Smooth muscle cell of the brain vasculature (primary cell): ENCODE results near the gene AMPD3.

Experiments
- DNase-seq: peaks from one replicate; pipeline ENCODE4 v3.0.0-alpha.2; 2012; ENCODE audit warnings: low read depth, low spot score

The AMPD3 gene

GRCh38 chr11:10488121-10488933 lies 33.3 kb downstream of the AMPD3 start:
- DNase-seq = no peak

GRCh38 chr11:10488934-10489691 lies 34.0 kb downstream of the AMPD3 start:
- DNase-seq = no peak

DNA sequence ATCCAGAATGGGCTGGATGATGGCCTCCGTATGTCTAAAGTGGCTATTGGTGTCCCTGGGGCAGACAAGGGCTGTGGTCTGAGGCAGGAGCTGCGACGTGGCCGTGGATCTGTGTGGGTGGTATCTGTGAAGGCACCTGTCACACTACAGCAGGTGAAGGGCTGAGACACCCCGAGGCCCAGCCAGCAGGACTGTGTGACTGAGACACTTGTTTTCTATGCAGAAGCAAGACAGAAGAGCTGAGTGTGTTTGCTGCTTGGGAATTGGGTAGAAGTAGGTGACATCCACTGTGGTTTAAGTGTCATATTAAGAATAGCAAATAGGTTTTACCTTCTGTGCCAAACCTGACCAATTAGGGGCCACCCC lies 35.0 kb downstream of the AMPD3 start:
- DNase-seq = no peak

- DNase-seq = peak; percentile 77
Observed at GRCh38 chr11:10490398-10491241, 35.6 kb downstream of the AMPD3 start.

DNA sequence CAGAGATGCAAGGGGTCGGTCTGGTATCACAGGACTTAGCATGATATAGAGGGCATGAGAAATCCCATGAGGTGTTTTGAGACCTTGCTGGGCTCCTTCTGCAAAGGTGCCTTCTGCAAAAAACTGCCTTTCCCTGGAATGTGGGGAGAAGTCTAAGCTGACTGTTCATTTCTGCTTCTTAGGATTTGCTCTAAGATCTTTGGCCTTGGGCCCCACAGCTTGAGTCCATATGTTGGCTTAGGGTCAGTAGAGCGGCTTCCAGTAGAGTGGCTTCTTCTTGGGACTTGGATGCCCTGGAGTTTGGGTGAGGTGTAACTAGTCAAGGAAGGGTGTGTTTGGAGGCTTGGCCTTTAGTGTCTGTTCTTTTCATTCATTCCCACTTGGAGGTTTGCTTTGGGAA lies 37.0 kb downstream of the AMPD3 start:
- no peak for DNase-seq

DNA sequence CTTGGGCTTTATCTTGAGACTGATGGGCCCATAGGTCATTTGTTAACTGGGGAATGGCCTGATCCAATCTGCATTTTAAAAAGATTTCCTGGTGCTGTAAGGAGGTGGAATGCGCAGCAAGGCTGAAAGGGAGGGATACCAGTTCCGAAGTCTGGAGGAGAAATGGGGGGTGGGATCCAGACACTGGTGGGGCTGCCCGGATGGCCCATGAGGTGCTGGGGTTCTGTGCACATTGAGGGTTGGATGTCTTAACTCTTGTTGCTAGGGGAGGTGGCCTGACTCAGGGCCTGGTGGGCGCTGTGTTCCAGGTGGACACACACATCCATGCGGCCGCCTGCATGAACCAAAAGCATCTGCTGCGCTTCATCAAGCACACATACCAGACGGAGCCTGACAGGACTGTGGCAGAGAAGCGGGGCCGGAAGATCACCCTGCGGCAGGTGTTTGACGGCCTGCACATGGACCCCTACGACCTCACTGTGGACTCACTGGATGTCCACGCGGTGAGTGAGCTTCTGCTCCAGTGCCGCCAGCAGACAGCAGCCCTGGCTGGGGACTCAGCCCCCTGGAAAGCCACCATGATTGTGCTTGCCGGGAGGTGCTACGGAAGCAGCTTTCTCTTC lies 38.1 kb downstream of the AMPD3 start:
- no peak for DNase-seq

DNA sequence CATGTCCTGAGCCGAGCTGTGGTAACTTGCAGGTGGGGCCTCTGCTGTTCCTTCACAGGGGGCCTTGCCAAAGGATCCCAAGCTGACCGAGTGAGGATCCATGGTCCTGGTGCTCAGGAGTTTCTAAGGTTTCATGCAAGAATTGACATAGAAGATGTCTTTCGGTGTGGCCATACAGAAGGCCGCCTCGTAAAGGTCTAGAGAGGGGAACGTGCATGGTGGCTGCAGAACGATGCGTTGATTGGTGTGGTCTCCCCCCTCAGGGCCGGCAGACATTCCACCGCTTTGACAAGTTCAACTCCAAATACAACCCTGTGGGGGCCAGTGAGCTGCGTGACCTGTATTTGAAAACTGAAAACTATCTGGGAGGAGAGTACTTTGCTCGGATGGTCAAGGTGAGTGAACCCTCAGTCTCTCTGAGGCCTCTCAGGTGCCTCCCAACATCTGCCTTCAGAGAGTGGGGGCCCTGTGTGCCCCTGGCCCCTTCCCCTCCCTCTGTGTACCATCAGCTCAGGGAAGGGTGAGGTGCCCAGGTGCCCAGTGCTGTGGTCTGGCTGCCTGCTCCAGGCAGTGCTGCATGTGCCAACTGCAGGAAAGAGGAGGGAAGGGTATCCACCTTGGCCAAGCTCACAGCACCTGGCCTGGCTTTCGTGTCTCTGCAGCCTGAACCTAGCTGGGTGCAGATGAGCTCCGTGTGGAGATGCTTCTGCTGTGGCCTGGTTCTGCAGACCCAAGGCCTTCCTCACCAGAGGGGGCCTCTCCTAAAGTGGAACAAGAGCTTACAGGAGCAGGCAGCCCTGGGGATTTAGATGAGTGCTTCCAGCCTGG lies 39.8 kb downstream of the AMPD3 start:
- DNase-seq = no peak

GRCh38 chr11:10495464-10495786 lies 40.4 kb downstream of the AMPD3 start:
- DNase-seq = no peak

DNA sequence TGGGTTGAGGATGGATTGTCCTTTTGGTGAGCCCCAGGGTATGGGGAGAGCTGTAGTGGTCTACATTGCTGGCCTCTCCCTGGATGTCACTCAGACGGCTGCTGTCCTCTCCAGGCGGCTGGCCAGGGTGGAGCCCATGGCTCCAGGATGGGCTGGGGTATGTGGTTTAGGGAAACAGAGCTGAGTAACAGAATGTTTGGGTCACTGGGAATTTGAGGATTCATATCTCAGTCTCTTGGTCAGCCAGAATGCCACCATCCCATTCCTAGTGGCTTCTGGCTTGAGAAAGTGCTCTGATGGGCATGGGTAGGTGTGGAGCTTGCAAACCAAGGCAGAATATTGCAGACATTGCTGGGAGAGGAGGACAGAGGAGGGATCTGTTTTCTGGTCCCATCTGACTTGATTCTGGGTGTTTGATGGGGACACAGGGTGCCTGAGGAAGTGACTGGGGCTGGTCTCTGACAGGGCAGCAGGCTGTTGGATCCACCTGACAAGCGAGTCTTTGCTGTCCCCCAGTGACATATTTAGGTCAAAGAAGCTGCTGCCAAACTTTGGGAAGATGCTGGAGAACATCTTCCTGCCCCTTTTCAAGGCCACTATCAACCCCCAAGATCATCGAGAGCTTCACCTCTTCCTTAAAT lies 41.4 kb downstream of the AMPD3 start:
- no peak for DNase-seq

DNA sequence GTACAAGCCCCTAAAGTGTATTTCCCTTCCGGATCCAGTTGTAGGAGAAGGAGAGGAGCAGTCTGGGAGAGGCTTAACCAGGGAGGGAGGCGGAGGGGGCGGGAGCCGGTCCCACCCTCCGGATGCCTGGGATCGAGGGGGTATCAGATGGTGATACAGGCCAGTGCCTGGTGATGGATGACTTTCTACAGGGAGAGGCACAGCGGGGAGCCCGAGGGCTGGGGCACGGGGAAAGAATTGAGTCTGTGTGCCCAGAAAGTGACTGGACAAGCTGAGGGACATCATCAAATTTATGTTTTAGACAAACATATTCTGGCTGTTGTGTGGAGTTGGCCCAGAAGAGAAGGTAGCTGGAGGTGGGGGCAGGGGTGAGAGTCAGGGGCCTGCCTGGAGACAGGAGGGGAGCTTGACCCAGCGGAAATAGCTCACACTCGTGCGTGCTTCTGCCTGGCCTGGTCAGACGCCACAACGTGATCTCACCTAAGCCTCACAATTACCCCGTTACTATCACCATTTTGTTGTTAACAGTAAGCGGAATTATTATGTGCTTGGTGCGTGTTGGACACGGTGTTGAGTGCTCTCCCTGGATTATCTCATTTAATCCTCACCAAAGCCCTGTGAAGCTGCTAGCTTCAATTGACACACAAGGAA lies 42.4 kb downstream of the AMPD3 start:
- no peak for DNase-seq

GRCh38 chr11:10498022-10498400 lies 42.9 kb downstream of the AMPD3 start:
- DNase-seq = no peak

- no peak for DNase-seq
Observed at GRCh38 chr11:10498426-10499250, 43.6 kb downstream of the AMPD3 start.

DNA sequence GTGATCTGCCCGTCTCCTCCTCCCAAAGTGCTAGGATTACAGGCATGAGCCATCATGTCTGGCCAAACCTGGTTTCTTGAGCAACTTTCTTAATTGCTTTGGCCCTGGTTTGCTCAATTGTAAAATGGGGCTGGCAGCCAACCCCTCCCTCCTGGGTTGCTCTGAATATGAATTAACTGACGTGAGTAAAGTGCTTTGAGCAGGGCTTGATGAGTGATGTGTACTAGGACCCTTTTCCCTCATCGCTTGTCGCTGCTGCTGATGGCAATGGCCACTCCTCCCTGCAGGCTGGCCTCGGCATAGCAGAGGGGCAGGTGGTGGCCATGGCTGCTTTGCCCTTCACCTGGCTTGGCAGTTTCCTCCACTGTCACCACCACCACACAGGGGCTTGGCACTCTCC lies 44.4 kb downstream of the AMPD3 start:
- DNase-seq = no peak

DNA sequence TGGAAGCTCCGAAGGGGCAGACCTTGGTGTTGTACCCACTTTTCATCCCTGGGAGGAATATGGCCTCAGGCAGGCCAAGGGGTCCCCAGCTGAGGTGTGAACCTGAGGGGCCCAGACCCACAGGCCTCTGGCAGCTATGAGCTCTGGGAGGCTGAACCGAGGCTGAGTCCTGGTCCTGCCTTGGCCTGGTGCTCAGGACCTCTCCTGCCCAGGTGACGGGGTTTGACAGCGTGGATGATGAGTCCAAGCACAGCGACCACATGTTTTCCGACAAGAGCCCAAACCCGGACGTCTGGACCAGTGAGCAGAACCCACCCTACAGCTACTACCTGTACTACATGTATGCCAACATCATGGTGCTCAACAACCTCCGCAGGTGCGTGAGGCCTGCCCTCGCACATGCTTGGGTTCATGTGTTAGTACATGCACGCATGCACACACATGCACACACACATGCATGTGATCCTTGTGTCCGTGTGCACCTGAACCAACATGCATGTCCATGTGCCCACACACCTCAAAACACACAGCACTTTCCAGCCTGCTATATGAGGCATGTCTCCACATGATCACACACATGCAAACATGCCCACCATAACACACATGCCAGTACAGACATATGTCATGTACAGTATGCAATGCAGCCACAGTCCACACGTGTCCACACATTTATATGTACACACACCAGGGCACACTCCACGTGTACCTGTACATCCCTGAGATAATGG lies 45.0 kb downstream of the AMPD3 start:
- no peak for DNase-seq

DNA sequence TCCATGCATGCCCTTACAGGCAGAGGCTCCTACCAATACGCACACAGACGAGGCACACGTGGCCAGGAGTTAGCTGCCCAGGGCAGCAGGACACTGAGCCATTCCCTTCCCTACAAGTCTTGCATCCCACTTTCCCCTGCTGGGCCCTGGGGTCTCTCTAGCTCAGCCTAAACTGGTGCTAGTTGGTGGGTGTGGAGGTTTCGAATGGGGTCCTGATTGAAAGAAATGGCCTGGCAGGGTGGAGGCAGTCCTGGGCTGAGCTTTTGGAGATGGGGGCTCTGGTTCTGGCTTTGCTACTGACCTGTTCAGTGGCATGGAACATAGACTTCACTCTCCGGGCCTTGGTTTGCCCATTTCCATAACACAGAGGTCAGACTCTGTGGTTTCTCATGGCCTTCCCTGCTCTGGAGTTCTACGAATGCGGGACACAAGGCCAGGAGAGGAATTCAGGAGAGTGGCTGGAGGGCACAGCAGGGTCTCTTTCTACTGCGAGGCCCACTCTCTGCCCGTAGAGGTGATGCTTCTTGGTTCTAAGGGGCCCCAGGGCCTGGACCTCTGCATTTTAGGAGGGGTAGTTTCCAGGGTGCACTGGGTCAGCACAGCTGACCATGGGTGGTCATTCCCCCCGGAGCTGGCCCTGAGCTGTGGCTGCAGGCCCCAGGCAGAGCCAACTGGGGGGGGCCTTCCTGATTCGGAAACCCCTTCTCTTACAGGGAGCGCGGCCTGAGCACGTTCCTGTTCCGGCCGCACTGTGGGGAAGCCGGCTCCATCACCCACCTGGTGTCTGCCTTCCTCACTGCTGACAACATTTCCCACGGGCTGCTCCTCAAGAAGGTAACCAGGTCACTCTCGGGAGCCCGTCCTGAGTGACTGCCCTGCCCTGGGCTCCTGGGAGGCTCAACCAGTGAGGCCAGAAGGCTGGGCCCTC lies 46.0 kb downstream of the AMPD3 start:
- no peak for DNase-seq

DNA sequence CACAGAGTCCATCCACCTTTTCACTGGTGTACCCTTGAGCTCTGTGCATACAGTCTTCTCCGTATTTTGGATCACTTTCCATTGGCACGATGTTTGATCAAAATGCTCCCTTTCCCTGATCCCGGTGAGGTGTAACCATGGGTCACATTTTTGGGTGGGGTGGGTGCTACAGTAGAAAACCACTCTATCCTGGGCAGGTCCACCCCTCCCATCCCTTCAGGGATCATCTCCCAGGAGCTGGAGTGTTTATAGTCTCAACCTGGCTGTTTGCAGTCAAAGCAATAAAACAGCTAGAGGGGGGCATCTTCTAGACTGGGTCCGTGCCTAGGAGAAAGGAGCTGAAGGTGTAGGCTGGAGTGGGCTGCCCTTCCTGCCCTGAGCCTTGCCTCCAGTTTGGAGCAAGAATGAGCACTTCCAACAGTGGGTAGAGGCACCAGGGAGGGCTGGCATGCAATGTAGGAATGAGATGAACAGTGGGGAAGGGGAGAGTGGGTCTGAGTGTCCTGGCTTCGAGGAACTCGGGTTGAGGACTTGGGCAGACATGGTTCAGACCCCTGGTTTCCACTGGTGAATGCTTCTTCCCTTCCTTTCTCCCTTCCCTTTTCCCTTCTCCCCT lies 47.1 kb downstream of the AMPD3 start:
- DNase-seq = no peak

- no peak for DNase-seq
Observed at GRCh38 chr11:10502770-10503169, 47.7 kb downstream of the AMPD3 start.
